Chondrocyte (in vitro differentiated cells): ENCODE measurements around the gene PYDC1. TPM values are rescaled to one million over a fixed set of nuclear protein-coding genes. Genes with fewer than 3 reads are reported as not detected.
"Not testable (repeated sequence)": the region's sequence is repeated elsewhere in the genome, so short reads cannot be mapped to it uniquely, and the experiment has no call there.

ENCODE experiments used
- DNase-seq: peaks from one replicate; pipeline ENCODE4 v3.0.0; 2021; ENCODE audit warnings: mixed read lengths, low spot score
- H3K27ac Mint-ChIP-seq: one replicate; pipeline ENCODE4 v1.8.0; 2021; ENCODE audit warnings: mild to moderate bottlenecking, moderate library complexity, mixed read lengths; ENCODE audit not compliant: unreplicated experiment
- H3K27me3 Mint-ChIP-seq: 2 replicates; pipeline ENCODE4 v1.8.0; 2021; ENCODE audit warnings: low read depth, mixed read lengths
- H3K36me3 Mint-ChIP-seq: 2 replicates; pipeline ENCODE4 v1.8.0; 2021; ENCODE audit warnings: low read depth, mixed read lengths
- H3K4me1 Mint-ChIP-seq: 2 replicates; pipeline ENCODE4 v1.8.0; 2021; ENCODE audit warnings: low read depth, mild to moderate bottlenecking, mixed read lengths
- H3K4me3 Mint-ChIP-seq: one replicate; pipeline ENCODE4 v1.8.0; 2021; ENCODE audit warnings: mild to moderate bottlenecking, moderate library complexity, mixed read lengths; ENCODE audit not compliant: unreplicated experiment
- H3K9me3 Mint-ChIP-seq: 2 replicates; pipeline ENCODE4 v1.8.0; 2021; ENCODE audit warnings: low read depth, mixed read lengths
- CTCF ChIP-seq: fragments of 200-600 bp; sonication (generic); IDR thresholded peaks from 2 replicates; pipeline ENCODE4 v1.5.0; 2021; ENCODE audit warnings: antibody characterized with exemption, mild to moderate bottlenecking, moderate library complexity
- total RNA-seq: library from RNA; stranded (reverse); gene quantifications from 3 replicates; pipeline ENCODE4 v1.2.1, GENCODE V29; 2021

The PYDC1 gene
- total RNA-seq, 1 donor from 2014 or later: not detected

GRCh38 chr16:31246296-31246695 lies 29.4 kb upstream of the PYDC1 start:
- Mint-ChIP-seq H3K4me3 (no peak overlapping the region), H3K27ac (no peak overlapping the region), H3K27me3 (peaks cover 37% of the 10 kb centered on the region), H3K9me3 (no peaks in the 10 kb centered on the region), H3K4me1 (no peaks in the 10 kb centered on the region), H3K36me3 (no peaks in the 10 kb centered on the region)
- no peak for TF ChIP-seq CTCF
- DNase-seq: no peak

- H3K36me3 Mint-ChIP-seq: not testable (repeated sequence)
These were observed 28.7 kb upstream of the PYDC1 start for GRCh38 chr16:31245598-31245997.

GRCh38 chr16:31243734-31244670 lies 27.1 kb upstream of the PYDC1 start:
- no peak for DNase-seq
- Mint-ChIP-seq H3K27me3 (peaks cover 46% of the 10 kb centered on the region), H3K9me3 (no peaks in the 10 kb centered on the region), H3K4me1 (no peaks in the 10 kb centered on the region), H3K4me3 (no peak overlapping the region), H3K36me3 (no peaks in the 10 kb centered on the region), H3K27ac (no peak overlapping the region)
- TF ChIP-seq CTCF: no peak

More at GRCh38 chr16:31245598-31245997, 28.7 kb upstream of the PYDC1 start:
- not testable (repeated sequence) for H3K4me1 Mint-ChIP-seq, H3K4me3 Mint-ChIP-seq, H3K27ac Mint-ChIP-seq, H3K9me3 Mint-ChIP-seq, DNase-seq
- peaks cover 40% of the 10 kb centered on the region for H3K27me3 Mint-ChIP-seq

- H3K27me3 Mint-ChIP-seq: peaks cover 42% of the 10 kb centered on the region
- H3K4me3 Mint-ChIP-seq: no peak overlapping the region
- H3K4me1 Mint-ChIP-seq: no peaks in the 10 kb centered on the region
- H3K9me3 Mint-ChIP-seq: no peaks in the 10 kb centered on the region
- H3K27ac Mint-ChIP-seq: no peak overlapping the region
- TF ChIP-seq CTCF: no peak
- H3K36me3 Mint-ChIP-seq: no peaks in the 10 kb centered on the region
- no peak for DNase-seq
These were observed 25.3 kb upstream of the PYDC1 start for GRCh38 chr16:31242206-31242605.

- Mint-ChIP-seq H3K27me3 (peaks cover 22% of the 10 kb centered on the region), H3K4me1 (no peaks in the 10 kb centered on the region), H3K27ac (no peak overlapping the region), H3K4me3 (no peak overlapping the region), H3K9me3 (peaks cover 11% of the 10 kb centered on the region), H3K36me3 (no peaks in the 10 kb centered on the region)
- TF ChIP-seq CTCF: no peak
- no peak for DNase-seq
These were observed 21.1 kb upstream of the PYDC1 start for GRCh38 chr16:31238041-31238440.
